ENCODE data around the gene LRRN4CL.

- TF ChIP-seq, protein P1, sequence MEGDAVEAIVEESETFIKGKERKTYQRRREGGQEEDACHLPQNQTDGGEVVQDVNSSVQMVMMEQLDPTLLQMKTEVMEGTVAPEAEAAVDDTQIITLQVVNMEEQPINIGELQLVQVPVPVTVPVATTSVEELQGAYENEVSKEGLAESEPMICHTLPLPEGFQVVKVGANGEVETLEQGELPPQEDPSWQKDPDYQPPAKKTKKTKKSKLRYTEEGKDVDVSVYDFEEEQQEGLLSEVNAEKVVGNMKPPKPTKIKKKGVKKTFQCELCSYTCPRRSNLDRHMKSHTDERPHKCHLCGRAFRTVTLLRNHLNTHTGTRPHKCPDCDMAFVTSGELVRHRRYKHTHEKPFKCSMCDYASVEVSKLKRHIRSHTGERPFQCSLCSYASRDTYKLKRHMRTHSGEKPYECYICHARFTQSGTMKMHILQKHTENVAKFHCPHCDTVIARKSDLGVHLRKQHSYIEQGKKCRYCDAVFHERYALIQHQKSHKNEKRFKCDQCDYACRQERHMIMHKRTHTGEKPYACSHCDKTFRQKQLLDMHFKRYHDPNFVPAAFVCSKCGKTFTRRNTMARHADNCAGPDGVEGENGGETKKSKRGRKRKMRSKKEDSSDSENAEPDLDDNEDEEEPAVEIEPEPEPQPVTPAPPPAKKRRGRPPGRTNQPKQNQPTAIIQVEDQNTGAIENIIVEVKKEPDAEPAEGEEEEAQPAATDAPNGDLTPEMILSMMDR (IDR thresholded peaks at IDR 0.05) = no peak
- no peak for TF ChIP-seq POLR2A (IDR thresholded peaks at IDR 0.05)
Observed at GRCh38 chr11:62706850-62707247, 17.5 kb upstream of the LRRN4CL start.
